Breast epithelium (tissue), 4 donors: ENCODE measurements around the gene STOM. TPM values are rescaled to one million over a fixed set of nuclear protein-coding genes. Genes with fewer than 3 reads are reported as not detected.

ENCODE experiments used
- DNase-seq, 2 donors: peaks; one replicate each; pipeline ENCODE4 v3.0.0-alpha.2; 2019; ENCODE audit warnings: low spot score in 2 of 2
- H3K27ac ChIP-seq, 2 donors: fragments of 200-600 bp; sonication (generic) in 1 of 2; one replicate each; pipeline ENCODE4 v1.5.1; 2016 to 2019; ENCODE audit warnings: mild to moderate bottlenecking in 1 of 2
- H3K27me3 ChIP-seq, 2 donors: fragments of 200-600 bp; sonication (generic) in 1 of 2; one replicate each; pipeline versions ENCODE4 v1.5.1 to v1.6.0; 2017 to 2019; ENCODE audit warnings: control low read depth in 1 of 2, mild to moderate bottlenecking in 1 of 2
- H3K36me3 ChIP-seq: fragments of 200-600 bp; one replicate; pipeline ENCODE4 v1.5.1; 2019
- H3K4me1 ChIP-seq, 2 donors: fragments of 200-600 bp; sonication (generic); one replicate each; pipeline ENCODE4 v1.5.1; 2016 to 2019; ENCODE audit warnings: control low read depth in 1 of 2
- H3K4me3 ChIP-seq, 3 donors: fragments of 200-600 bp; sonication (generic); 1 replicate in 2 of 3; 2 replicates in 1 of 3; pipeline ENCODE4 v1.5.1; 2016 to 2019; ENCODE audit warnings: mild to moderate bottlenecking in 3 of 3, moderate library complexity in 2 of 3
- H3K9me3 ChIP-seq, 2 donors: fragments of 200-600 bp; sonication (generic) in 1 of 2; one replicate each; pipeline ENCODE4 v1.5.1; 2016 to 2019; ENCODE audit warnings: control low read depth in 1 of 2
- POLR2A ChIP-seq: fragments of 450-650 bp; IDR thresholded peaks from one replicate; pipeline ENCODE4 v1.6.1; 2016; ENCODE audit warnings: antibody characterized with exemption, mild to moderate bottlenecking, moderate library complexity
- POLR2AphosphoS5 ChIP-seq, 3 donors: sonication (generic); formaldehyde crosslinking; IDR thresholded peaks; one replicate each; pipeline ENCODE4 v1.6.1; 2017; ENCODE audit warnings: antibody characterized with exemption in 3 of 3
- intact Hi-C: fragments of 100-400 bp; cut with DNase I; formaldehyde crosslinking; loops from one replicate; pipeline ENCODE4 v1.15.1; 2023; ENCODE audit warnings: low total_unique reads
- total RNA-seq, 3 donors: library from RNA; depleted of rRNA; stranded (reverse); fragments of >200 nt; gene quantifications; one replicate each; pipeline ENCODE4 v1.1.0, GENCODE V29; 2016
- TF ChIP-seq, protein P1 (sequence below), 3 donors: fragments of 450-650 bp; IDR thresholded peaks; one replicate each; pipeline ENCODE4 v1.5.1; 2016 to 2017; ENCODE audit warnings: antibody characterized with exemption in 3 of 3, mild to moderate bottlenecking in 3 of 3, moderate library complexity in 3 of 3

Gene STOM
- total RNA-seq, 3 donors from 2014 or later: 263 to 444 (median 334) TPM

- Histone ChIP-seq H3K4me1 (no peaks in the 10 kb centered on the region), H3K36me3 (peaks cover 25% of the 10 kb centered on the region)
- no peak for DNase-seq
Measured at GRCh38 chr9:121313458-121314152, 56.4 kb downstream of the STOM start.

GRCh38 chr9:121312169-121312568 is 57.9 kb downstream of the STOM start:
- Histone ChIP-seq H3K9me3 (no peaks in the 10 kb centered on the region), H3K4me1 (no peaks in the 10 kb centered on the region), H3K27ac (no peak overlapping the region), H3K36me3 (peaks cover 17% of the 10 kb centered on the region), H3K4me3 (no peak overlapping the region), H3K27me3 (no peaks in the 10 kb centered on the region)
- intact Hi-C loops: loop anchor here (10.0 kb wide), 1 partner anchor 97 kb away; no protein-coding TSS in a partner anchor
- TF ChIP-seq POLR2AphosphoS5 (IDR thresholded peaks at IDR 0.05): no peak
- DNase-seq: no peak

More at GRCh38 chr9:121313458-121314152, 56.4 kb downstream of the STOM start:
- H3K4me3 ChIP-seq: no peak overlapping the region
- TF ChIP-seq, protein P1, sequence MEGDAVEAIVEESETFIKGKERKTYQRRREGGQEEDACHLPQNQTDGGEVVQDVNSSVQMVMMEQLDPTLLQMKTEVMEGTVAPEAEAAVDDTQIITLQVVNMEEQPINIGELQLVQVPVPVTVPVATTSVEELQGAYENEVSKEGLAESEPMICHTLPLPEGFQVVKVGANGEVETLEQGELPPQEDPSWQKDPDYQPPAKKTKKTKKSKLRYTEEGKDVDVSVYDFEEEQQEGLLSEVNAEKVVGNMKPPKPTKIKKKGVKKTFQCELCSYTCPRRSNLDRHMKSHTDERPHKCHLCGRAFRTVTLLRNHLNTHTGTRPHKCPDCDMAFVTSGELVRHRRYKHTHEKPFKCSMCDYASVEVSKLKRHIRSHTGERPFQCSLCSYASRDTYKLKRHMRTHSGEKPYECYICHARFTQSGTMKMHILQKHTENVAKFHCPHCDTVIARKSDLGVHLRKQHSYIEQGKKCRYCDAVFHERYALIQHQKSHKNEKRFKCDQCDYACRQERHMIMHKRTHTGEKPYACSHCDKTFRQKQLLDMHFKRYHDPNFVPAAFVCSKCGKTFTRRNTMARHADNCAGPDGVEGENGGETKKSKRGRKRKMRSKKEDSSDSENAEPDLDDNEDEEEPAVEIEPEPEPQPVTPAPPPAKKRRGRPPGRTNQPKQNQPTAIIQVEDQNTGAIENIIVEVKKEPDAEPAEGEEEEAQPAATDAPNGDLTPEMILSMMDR (IDR thresholded peaks at IDR 0.05): no peak
- TF ChIP-seq POLR2AphosphoS5 (IDR thresholded peaks at IDR 0.05) (no peak), POLR2A (no peak)
- H3K27me3 ChIP-seq: no peaks in the 10 kb centered on the region
- intact Hi-C loops: loop anchor here (1.0 to 10.0 kb wide), 2 partner anchors 16 to 99 kb away; no protein-coding TSS in a partner anchor
- peak overlapping the region; percentile 45 to 68 for H3K27ac ChIP-seq
- no peaks in the 10 kb centered on the region for H3K9me3 ChIP-seq

DNA sequence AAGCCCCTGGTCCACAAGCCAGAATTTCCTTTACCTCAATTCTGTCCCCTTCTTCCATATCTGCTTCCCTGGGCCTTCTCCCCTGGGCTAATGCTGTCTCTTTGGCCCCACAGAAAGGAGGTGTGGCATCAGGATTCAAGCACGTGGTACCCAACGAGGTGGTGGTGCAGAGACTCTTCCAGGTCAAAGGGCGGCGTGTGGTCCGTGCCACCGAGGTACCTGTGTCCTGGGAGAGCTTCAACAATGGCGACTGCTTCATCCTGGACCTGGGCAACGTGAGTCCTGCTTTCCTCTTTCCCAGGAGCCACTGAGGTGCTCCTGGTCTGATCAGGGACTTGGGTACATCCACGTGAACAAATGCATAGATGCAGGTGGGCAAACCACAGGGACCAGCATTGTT is 59.5 kb downstream of the STOM start:
- no peak for DNase-seq
- peaks cover 17% of the 10 kb centered on the region for H3K36me3 ChIP-seq
- no peak for TF ChIP-seq POLR2AphosphoS5 (IDR thresholded peaks at IDR 0.05)
- intact Hi-C loops: loop anchor here (10.0 kb wide), 1 partner anchor 96 kb away; no protein-coding TSS in a partner anchor
- peaks cover 3 to 4% of the 10 kb centered on the region in 2 donors for H3K4me1 ChIP-seq
- H3K4me3 ChIP-seq: no peak overlapping the region
- H3K27me3 ChIP-seq: no peaks in the 10 kb centered on the region
- H3K27ac ChIP-seq: peak overlapping the region in 1 of 2 donors; percentile 4
- no peaks in the 10 kb centered on the region for H3K9me3 ChIP-seq

GRCh38 chr9:121309833-121310425 is 60.1 kb downstream of the STOM start:
- Histone ChIP-seq H3K4me1 (peaks cover 3 to 10% of the 10 kb centered on the region in 2 donors), H3K27ac (peak overlapping the region; percentile 48 to 59), H3K36me3 (peaks cover 17% of the 10 kb centered on the region), H3K4me3 (no peak overlapping the region), H3K9me3 (no peaks in the 10 kb centered on the region), H3K27me3 (no peaks in the 10 kb centered on the region)
- intact Hi-C loops: loop anchor here (10.0 kb wide), 1 partner anchor 95 kb away; no protein-coding TSS in a partner anchor
- no peak for DNase-seq
- no peak for TF ChIP-seq POLR2AphosphoS5 (IDR thresholded peaks at IDR 0.05)
- TF ChIP-seq, protein P1 (IDR thresholded peaks at IDR 0.05): no peak

DNA sequence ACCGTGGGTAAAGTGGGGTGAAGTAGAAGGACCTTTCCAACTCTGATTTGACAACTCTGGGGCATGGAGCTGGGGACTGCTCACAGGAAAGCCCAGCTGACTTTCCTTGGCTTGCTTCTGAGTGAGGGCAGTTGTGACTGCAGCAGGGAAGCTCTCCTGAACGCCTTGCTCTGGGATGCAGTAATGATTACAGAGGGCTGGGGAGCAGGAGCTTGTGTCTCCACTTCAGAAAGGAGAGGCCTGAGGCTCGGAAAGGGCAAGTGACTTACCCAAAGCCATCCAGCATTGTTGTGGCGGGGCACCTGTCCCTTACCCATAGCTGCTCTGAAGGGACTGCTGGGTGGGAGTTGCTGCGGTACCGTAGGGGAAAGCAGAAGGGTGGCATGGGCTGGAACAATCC is 60.9 kb downstream of the STOM start:
- Histone ChIP-seq H3K36me3 (peaks cover 17% of the 10 kb centered on the region), H3K4me1 (peaks cover 3 to 17% of the 10 kb centered on the region in 2 donors), H3K4me3 (no peak overlapping the region), H3K27me3 (no peaks in the 10 kb centered on the region), H3K9me3 (no peaks in the 10 kb centered on the region), H3K27ac (peak overlapping the region; percentile 48 to 59)
- TF ChIP-seq POLR2AphosphoS5 (IDR thresholded peaks at IDR 0.05): no peak
- TF ChIP-seq POLR2A: no peak
- TF ChIP-seq, protein P1 (IDR thresholded peaks at IDR 0.05): no peak
- intact Hi-C loops: no loop called here
- DNase-seq: no peak

DNA sequence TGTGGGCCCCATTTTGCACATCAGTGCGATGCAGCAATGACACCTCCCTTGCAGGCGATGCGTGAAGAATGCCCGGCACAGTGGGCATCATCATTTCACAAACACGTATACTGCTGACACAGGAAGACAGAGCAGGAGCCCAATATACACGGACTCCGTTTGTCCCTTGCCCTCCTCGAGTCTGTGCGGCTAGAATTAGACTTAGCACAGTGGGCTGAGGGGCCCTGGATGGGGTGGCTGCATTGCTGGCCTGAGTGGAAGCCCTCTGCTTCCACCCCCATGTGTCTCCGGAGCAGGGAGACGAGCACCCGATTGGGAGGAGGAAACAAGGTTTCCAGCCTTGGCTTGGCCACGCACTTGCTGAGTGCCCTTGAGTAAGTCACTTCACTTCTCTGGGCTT is 61.3 kb downstream of the STOM start:
- peaks cover 3 to 17% of the 10 kb centered on the region in 2 donors for H3K4me1 ChIP-seq
- no peak for TF ChIP-seq POLR2A
- TF ChIP-seq, protein P1 (IDR thresholded peaks at IDR 0.05): no peak
- TF ChIP-seq POLR2AphosphoS5 (IDR thresholded peaks at IDR 0.05): no peak
- intact Hi-C loops: no loop called here
- peak overlapping the region; percentile 48 to 59 for H3K27ac ChIP-seq
- H3K4me3 ChIP-seq: no peak overlapping the region
- H3K27me3 ChIP-seq: no peaks in the 10 kb centered on the region
- H3K9me3 ChIP-seq: no peaks in the 10 kb centered on the region
- peaks cover 14% of the 10 kb centered on the region for H3K36me3 ChIP-seq
- DNase-seq: no peak
